Tibial artery (tissue), 4 donors: Measurements from ENCODE around the gene NET1.
A peak's percentile ranks its signal among the peaks of the same experiment; 100 is the strongest.

Experiments
- DNase-seq, 2 donors: peaks; one replicate each; pipeline ENCODE4 v3.0.0-alpha.2; 2019
- H3K27ac ChIP-seq, 2 donors: fragments of 200-600 bp; sonication (generic) in 1 of 2; 1 replicate in 1 of 2; 2 replicates in 1 of 2; pipeline ENCODE4 v1.5.1; 2018 to 2019; ENCODE audit warnings: mild to moderate bottlenecking in 1 of 2
- H3K27me3 ChIP-seq, 2 donors: fragments of 200-600 bp; sonication (generic) in 1 of 2; one replicate each; pipeline versions ENCODE4 v1.5.1 to v1.6.0; 2016 to 2019
- H3K36me3 ChIP-seq, 3 donors: fragments of 200-600 bp; sonication (generic) in 2 of 3; one replicate each; pipeline ENCODE4 v1.5.1; 2016 to 2019; ENCODE audit warnings: mild to moderate bottlenecking in 2 of 3
- H3K4me1 ChIP-seq, 4 donors: fragments of 200-600 bp; sonication (generic) in 2 of 4; 1 replicate in 3 of 4; 2 replicates in 1 of 4; pipeline ENCODE4 v1.5.1; 2016 to 2019
- H3K4me3 ChIP-seq, 2 donors: fragments of 200-600 bp; sonication (generic) in 1 of 2; 1 replicate in 1 of 2; 2 replicates in 1 of 2; pipeline ENCODE4 v1.5.1; 2018 to 2019; ENCODE audit warnings: mild to moderate bottlenecking in 2 of 2
- H3K9me3 ChIP-seq, 3 donors: fragments of 200-600 bp; sonication (generic) in 1 of 3; one replicate each; pipeline ENCODE4 v1.5.1; 2016 to 2019
- intact Hi-C: fragments of 100-400 bp; cut with DNase I; formaldehyde crosslinking; loops from one replicate; pipeline ENCODE4 v1.15.0; 2023; ENCODE audit warnings: low total_unique reads
- TF ChIP-seq, protein P1 (sequence below), 2 experiments: fragments of 200-600 bp in 1 of 2; fragments of 450-650 bp in 1 of 2; IDR thresholded peaks; one replicate each; pipeline ENCODE4 v1.5.1; 2017 to 2019; ENCODE audit warnings: antibody characterized with exemption in 2 of 2, mild to moderate bottlenecking in 1 of 2, moderate library complexity in 1 of 2

The NET1 gene

DNA sequence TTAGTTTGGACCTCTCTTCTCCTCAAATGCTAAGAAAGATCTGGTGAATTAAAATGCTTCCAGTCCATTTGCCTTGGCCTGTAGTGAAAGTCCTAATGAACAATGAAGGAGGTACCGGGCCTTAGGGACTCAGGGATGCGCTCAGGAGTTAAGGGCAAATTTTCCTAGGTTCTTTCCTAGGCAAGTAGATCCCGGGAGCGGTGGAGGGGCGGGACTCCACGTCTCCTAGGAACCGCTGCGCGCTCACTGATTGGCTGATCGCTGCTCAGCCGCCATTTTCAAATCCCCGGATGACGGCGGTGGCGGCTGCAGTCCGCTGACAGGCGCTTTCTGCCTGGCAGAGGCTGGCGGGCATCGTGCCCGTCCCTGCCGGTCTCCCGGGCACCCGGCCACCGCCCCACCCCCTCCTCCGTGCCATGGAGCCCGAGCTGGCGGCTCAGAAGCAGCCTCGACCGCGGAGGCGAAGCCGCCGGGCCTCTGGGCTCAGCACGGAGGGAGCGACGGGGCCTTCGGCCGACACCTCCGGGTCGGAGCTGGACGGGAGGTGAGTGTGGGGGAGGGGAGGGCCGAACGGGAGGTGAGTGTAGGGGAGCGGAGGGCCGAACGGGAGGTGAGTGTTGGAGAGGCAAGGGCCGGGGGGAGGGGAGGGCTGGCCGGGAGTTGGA is at the start of gene NET1:
TSS of gene NET1 (plus strand) at position 281 of the 665 bp plus-strand sequence. CDS start at position 417, 136 bp downstream.
- TF ChIP-seq, protein P1, sequence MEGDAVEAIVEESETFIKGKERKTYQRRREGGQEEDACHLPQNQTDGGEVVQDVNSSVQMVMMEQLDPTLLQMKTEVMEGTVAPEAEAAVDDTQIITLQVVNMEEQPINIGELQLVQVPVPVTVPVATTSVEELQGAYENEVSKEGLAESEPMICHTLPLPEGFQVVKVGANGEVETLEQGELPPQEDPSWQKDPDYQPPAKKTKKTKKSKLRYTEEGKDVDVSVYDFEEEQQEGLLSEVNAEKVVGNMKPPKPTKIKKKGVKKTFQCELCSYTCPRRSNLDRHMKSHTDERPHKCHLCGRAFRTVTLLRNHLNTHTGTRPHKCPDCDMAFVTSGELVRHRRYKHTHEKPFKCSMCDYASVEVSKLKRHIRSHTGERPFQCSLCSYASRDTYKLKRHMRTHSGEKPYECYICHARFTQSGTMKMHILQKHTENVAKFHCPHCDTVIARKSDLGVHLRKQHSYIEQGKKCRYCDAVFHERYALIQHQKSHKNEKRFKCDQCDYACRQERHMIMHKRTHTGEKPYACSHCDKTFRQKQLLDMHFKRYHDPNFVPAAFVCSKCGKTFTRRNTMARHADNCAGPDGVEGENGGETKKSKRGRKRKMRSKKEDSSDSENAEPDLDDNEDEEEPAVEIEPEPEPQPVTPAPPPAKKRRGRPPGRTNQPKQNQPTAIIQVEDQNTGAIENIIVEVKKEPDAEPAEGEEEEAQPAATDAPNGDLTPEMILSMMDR (IDR thresholded peaks at IDR 0.05) = no peak
- H3K36me3 ChIP-seq = no peaks in the 10 kb centered on the region
- peak within 1 kb of the TSS; percentile 89 to 90 for H3K27ac ChIP-seq
- H3K4me1 ChIP-seq = peaks cover 0 to 46% (median 8%) of the 10 kb centered on the region in 4 donors
- H3K4me3 ChIP-seq = peak within 1 kb of the TSS; percentile 82 to 88
- H3K9me3 ChIP-seq = no peaks in the 10 kb centered on the region
- H3K27me3 ChIP-seq = no peaks in the 10 kb centered on the region
- intact Hi-C loops = no loop called here
- DNase-seq = peak; percentile 85 to 96

GRCh38 chr10:5362873-5363272 is 49.5 kb upstream of the NET1 start:
- DNase-seq = no peak
- H3K27me3 ChIP-seq = peaks cover 0 to 15% of the 10 kb centered on the region in 2 donors
- no peak overlapping the region for H3K4me3 ChIP-seq
- intact Hi-C loops = no loop called here
- no peaks in the 10 kb centered on the region for H3K9me3 ChIP-seq
- H3K4me1 ChIP-seq = no peaks in the 10 kb centered on the region
- no peaks in the 10 kb centered on the region for H3K36me3 ChIP-seq
- TF ChIP-seq, protein P1 (IDR thresholded peaks at IDR 0.05) = no peak
- no peak overlapping the region for H3K27ac ChIP-seq

DNA sequence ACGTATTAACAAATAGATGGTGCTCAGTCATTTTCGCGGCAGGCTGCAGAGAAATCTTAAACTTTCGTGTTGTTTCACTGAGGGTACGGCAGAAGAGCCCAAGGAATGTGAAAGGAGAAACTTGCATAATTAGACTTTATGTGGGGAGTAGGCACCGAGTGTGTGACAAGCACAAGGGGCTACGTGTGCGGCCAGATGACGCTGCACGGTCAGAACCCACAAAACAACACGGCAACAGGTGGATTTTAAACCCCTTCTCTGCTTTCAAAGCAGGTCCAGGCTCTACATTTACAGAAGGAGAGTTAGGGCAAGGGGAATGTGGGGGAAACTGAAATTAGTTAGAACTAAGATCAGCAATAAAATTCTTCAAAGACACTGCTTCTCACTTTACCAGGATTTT is 48.0 kb upstream of the NET1 start:
- H3K4me3 ChIP-seq = no peak overlapping the region
- H3K4me1 ChIP-seq = peaks cover 0 to 4% (median 2%) of the 10 kb centered on the region in 4 donors
- H3K27ac ChIP-seq = no peak overlapping the region
- DNase-seq = no peak
- no peaks in the 10 kb centered on the region for H3K36me3 ChIP-seq
- intact Hi-C loops = no loop called here
- TF ChIP-seq, protein P1 (IDR thresholded peaks at IDR 0.05) = no peak
- no peaks in the 10 kb centered on the region for H3K9me3 ChIP-seq
- peaks cover 0 to 10% of the 10 kb centered on the region in 2 donors for H3K27me3 ChIP-seq

- Histone ChIP-seq H3K9me3 (no peaks in the 10 kb centered on the region), H3K4me3 (no peak within 1 kb of the TSS), H3K36me3 (no peaks in the 10 kb centered on the region), H3K27me3 (peaks cover 0 to 9% of the 10 kb centered on the region in 2 donors), H3K27ac (no peak within 1 kb of the TSS), H3K4me1 (peaks cover 0 to 7% (median 3%) of the 10 kb centered on the region in 4 donors)
- no peak for DNase-seq
- intact Hi-C loops = no loop called here
- TF ChIP-seq, protein P1 (IDR thresholded peaks at IDR 0.05) = no peak
Measured at GRCh38 chr10:5364890-5365338, 47.4 kb upstream of the NET1 start, which contains the start of gene UCN3. Gene UCN3 (plus strand): TSS chr10:5364966. CDS start chr10:5373721, 8,755 bp downstream.

- Histone ChIP-seq H3K27me3 (peaks cover 0 to 9% of the 10 kb centered on the region in 2 donors), H3K36me3 (no peaks in the 10 kb centered on the region), H3K4me1 (peaks cover 0 to 7% (median 3%) of the 10 kb centered on the region in 4 donors), H3K27ac (no peak overlapping the region), H3K4me3 (no peak overlapping the region), H3K9me3 (no peaks in the 10 kb centered on the region)
- TF ChIP-seq, protein P1 (IDR thresholded peaks at IDR 0.05) = no peak
- DNase-seq = no peak
- intact Hi-C loops = no loop called here
Measured at GRCh38 chr10:5365928-5366327, 46.4 kb upstream of the NET1 start.
